Amniotic stem cell (primary cell): ENCODE measurements around the gene GLUD1.
"Not testable (repeated sequence)": the region's sequence is repeated elsewhere in the genome, so short reads cannot be mapped to it uniquely, and the experiment has no call there.

Source experiments
- DNase-seq: peaks from one replicate; lab custom pipeline; 2025; lab: John Stamatoyannopoulos, UW

Gene GLUD1

GRCh38 chr10:87045434-87045938 lies 49.2 kb downstream of the GLUD1 start:
- DNase-seq: no peak

DNA sequence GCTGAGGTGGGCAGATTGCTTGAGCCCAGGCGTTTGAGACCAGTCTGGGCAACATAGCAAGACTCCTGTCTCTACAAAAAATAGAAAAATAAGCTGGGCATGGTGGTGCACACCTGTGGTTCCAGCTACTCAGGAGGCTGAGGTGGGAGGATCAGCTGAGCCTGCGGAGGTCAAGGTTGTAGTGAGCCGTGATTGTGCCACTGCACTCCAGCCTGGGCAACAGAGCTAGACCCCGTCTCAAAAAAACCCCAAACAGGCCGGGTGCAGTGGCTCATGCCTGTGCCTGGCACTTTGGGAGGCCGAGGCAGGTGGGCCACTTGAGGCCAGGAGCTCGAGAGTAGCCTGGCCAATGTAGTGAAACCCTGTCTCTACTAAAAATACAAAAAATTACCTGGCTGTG lies 51.1 kb downstream of the GLUD1 start:
- DNase-seq: not testable (repeated sequence)

DNA sequence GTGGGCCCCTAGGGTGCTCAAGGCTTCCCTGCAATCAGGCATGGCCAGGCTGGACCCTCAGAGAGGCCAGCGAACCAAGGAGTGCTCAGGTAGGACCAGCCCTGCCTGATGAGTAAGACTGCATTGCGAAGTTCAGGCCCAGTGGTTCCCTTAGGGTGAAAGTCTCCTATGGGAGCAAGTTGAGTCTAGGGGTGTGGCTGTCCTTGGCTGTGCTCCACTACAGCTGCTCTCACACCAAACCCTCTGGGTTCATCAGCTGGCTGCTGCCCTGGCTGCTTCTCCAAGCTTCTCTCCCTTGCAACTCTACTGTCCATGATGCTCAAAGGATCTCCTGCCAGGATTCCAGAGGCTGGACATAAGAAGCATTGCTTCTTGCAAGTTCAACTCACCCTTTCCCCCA lies 55.9 kb downstream of the GLUD1 start:
- no peak for DNase-seq

GRCh38 chr10:87038286-87038717 lies 56.3 kb downstream of the GLUD1 start:
- DNase-seq: no peak

- DNase-seq: no peak
These were observed 58.0 kb downstream of the GLUD1 start for GRCh38 chr10:87036623-87037022.

GRCh38 chr10:87030912-87031635 lies 63.6 kb downstream of the GLUD1 start:
- no peak for DNase-seq

- DNase-seq: not testable (repeated sequence)
These were observed 64.2 kb downstream of the GLUD1 start for GRCh38 chr10:87030419-87030818.

DNA sequence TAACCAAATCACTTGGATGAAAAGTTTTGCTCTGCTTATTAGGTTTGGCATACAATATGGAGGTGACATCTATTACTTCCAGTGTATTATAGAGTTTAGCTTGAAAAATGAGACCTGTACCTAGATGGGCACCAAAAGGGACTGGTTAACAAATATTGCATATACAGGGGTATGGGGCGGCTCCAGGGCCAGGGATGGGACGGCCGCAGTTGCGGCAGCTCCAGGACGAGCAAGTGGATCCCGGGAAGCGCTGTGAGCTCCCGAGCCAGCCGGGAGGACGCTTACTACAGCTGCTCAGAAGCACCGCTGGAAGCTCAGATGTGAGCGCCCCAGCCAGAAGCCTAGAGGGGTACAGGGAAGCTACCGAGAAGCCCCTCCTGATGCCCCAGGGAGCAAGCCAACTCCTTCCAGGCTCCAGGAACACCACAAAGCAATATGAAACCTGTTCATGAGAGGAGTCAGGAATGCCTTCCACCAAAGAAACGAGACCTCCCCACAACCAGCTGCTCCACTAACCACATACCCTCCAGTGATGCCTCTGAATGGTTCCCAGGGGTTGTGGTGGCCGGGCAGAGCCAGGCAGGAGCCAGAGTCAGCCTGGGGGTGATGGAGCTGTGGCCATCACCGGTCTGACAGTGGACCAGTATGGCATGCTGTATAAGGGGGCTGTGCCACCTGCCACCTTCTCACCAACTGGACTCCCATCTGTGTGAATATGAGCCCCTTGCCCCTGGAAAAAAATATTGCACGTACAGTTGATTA lies 67.7 kb downstream of the GLUD1 start:
- DNase-seq: not testable (repeated sequence)

- DNase-seq: peak; percentile 52
These were observed 69.2 kb downstream of the GLUD1 start for GRCh38 chr10:87025285-87025958.

GRCh38 chr10:87020056-87020455 lies 74.6 kb downstream of the GLUD1 start, which contains the start of gene FAM25A:
Gene FAM25A (plus strand): TSS chr10:87020294. CDS start chr10:87020325, 31 bp downstream.
- not testable (repeated sequence) for DNase-seq

- not testable (repeated sequence) for DNase-seq
These were observed 75.1 kb downstream of the GLUD1 start for GRCh38 chr10:87019504-87019903.

- DNase-seq: not testable (repeated sequence)
These were observed 75.6 kb downstream of the GLUD1 start for GRCh38 chr10:87019066-87019465.

DNA sequence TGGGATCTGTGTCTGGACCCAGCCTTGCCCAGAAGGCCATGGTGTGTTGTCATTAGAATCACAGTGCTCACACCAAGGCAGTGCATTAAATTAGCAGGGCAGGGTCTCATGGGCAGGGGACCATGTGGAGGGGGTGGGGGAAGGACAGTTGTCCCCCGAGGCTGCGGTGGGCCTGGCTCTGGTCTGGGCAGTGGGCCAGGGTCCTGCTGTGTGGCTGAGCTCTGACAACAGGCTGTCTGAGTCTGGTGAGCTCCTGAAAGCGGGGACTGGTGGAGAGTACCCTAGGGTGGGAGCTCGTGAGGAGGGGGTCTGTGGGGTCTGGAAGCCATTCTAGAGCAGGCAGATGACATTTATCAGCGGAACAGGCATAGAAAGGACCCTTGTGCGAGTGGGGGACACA lies 76.5 kb downstream of the GLUD1 start:
- DNase-seq: not testable (repeated sequence)

GRCh38 chr10:87014986-87015716 lies 79.5 kb downstream of the GLUD1 start:
- not testable (repeated sequence) for DNase-seq

DNA sequence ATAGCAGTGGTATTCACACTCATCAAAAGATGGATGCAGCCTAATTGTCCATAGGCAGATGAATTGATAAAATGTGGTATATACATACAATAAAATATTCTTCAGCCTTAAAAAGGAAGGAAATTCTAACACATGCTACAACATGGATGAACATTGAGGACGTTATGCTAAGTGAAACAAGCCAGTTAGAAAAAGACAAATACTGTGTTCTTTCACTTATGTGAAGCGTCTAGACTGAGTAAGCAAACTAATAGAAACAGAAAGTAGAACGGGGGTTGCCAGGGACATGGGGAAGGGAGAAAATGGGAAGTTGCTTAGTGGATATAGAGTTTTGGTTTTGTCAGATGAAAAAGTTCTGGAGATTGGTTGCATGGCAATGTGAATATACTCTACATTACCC lies 81.1 kb downstream of the GLUD1 start:
- DNase-seq: not testable (repeated sequence)

- DNase-seq: not testable (repeated sequence)
These were observed 85.4 kb downstream of the GLUD1 start for GRCh38 chr10:87009134-87009696.

DNA sequence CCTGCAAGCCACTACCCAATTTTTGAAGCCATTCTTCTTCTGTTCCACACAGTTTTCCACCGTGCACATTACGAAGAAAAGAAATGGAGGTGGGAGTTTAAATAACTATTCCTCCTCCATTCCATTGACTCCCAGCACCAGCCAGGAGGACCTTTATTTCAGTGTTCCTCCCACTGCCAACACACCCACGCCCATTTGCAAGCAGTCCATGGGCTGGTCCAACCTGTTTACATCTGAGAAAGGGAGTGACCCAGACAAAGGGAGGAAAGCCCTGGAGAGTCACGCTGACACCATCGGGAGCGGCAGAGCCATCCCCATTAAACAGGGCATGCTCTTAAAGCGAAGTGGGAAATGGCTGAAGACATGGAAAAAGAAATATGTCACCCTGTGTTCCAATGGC lies 86.3 kb downstream of the GLUD1 start:
- not testable (repeated sequence) for DNase-seq

DNA sequence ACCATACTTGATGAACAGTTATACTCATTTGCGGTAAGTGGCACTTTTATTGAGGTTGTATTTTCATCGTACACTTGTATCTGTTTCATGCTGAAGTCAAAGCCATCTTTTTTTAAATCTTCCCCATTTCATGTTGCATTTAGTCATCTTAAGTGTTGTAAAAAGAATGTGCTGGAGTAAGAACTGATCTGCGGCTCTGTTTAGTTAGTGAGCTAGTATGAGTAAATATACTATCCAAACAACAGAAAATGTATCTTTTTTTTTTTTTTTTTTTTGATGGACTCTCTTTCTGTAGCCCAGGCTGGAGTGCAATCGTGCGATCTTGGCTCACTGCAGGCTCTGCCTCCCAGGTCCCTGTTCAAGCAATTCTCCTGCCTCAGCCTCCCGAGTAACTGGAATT lies 87.0 kb downstream of the GLUD1 start:
- not testable (repeated sequence) for DNase-seq

DNA sequence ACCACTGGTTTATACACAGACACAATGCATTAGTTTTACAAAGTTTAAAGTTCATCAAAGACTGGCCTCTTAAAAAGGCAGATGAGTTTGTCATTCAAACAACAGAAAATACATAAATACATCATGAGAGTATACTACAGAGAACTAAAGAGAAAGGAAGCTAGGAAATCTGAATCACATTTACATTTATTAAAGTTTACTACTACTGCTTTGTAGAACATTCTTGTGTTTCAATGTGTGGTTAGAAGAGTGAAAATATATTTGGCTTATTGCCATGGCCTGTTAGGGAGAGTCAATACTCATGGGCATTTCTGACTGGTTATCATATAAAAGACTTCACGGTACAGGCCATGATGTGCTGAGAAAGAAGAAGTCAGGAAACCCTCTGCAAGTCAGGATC lies 87.5 kb downstream of the GLUD1 start:
- DNase-seq: not testable (repeated sequence)

DNA sequence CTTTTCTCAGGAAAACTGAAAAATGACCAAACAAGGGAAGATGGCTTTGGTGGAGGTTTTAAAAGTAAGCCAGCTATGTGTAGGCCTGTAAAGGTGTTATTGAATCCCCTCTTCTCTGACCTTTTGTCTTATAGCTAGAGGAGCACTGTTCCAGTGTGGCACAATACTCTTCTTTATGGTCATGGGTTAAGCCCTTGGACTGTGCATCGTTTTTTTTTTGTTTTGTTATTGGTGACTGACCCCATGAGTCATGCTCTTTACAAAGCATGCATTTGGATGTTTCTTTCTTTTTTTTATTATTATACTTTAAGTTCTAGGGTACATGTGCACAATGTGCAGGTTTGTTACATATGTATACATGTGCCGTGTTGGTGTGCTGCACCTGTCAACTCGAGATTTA lies 94.2 kb downstream of the GLUD1 start:
- no peak for DNase-seq
